Mucosa of rectum (tissue), 2 donors: ENCODE measurements around the gene LENG9.
A peak's percentile ranks its signal among the peaks of the same experiment; 100 is the strongest.

Experiments used
- H3K27ac ChIP-seq, 2 donors: one replicate each; pipeline ENCODE4 v1.7.0; 2013; ENCODE audit warnings: inconsistent platforms in 2 of 2, low read depth in 2 of 2, low read length in 2 of 2
- H3K27me3 ChIP-seq, 2 donors: one replicate each; pipeline ENCODE4 v1.7.0; 2013; ENCODE audit warnings: low read length in 2 of 2; ENCODE audit not compliant: control insufficient read depth in 2 of 2, insufficient read depth in 2 of 2
- H3K36me3 ChIP-seq, 2 donors: one replicate each; pipeline ENCODE4 v1.7.0; 2013; ENCODE audit warnings: low read length in 2 of 2; ENCODE audit not compliant: control insufficient read depth in 2 of 2, insufficient read depth in 2 of 2
- H3K4me1 ChIP-seq, 2 donors: one replicate each; pipeline ENCODE4 v1.7.0; 2013; ENCODE audit warnings: low read length in 2 of 2, mild to moderate bottlenecking in 1 of 2; ENCODE audit not compliant: control insufficient read depth in 2 of 2, insufficient read depth in 2 of 2
- H3K4me3 ChIP-seq, 2 donors: one replicate each; pipeline ENCODE4 v1.7.0; 2013; ENCODE audit warnings: low read length in 2 of 2
- H3K9ac ChIP-seq, 2 donors: one replicate each; pipeline ENCODE4 v1.7.0; 2013; ENCODE audit warnings: low read length in 2 of 2, low read depth in 1 of 2, mild to moderate bottlenecking in 1 of 2
- H3K9me3 ChIP-seq, 2 donors: one replicate each; pipeline ENCODE4 v1.7.0; 2013; ENCODE audit warnings: low read length in 2 of 2; ENCODE audit not compliant: control insufficient read depth in 2 of 2
- donor health status: healthy.
- donor health status: Normal muscosa, but diverticular disease.

LENG9 gene

GRCh38 chr19:54480051-54480450, 16.5 kb upstream of the LENG9 start:
- Histone ChIP-seq H3K4me3 (no peak overlapping the region), H3K4me1 (peaks cover 2 to 8% of the 10 kb centered on the region in 2 donors), H3K9ac (no peak overlapping the region), H3K9me3 (no peaks in the 10 kb centered on the region), H3K27ac (no peak overlapping the region), H3K27me3 (peaks cover 0 to 4% of the 10 kb centered on the region in 2 donors), H3K36me3 (no peaks in the 10 kb centered on the region)

- no peaks in the 10 kb centered on the region for H3K9me3 ChIP-seq
- H3K9ac ChIP-seq, result no peak overlapping the region
- H3K4me1 ChIP-seq, result peaks cover 6 to 10% of the 10 kb centered on the region in 2 donors
- H3K36me3 ChIP-seq, result no peaks in the 10 kb centered on the region
- H3K27ac ChIP-seq, result no peak overlapping the region
- H3K4me3 ChIP-seq, result no peak overlapping the region
- H3K27me3 ChIP-seq, result no peaks in the 10 kb centered on the region
Measured at GRCh38 chr19:54478677-54479266, 15.2 kb upstream of the LENG9 start.

GRCh38 chr19:54477650-54478049, 14.1 kb upstream of the LENG9 start:
- peak overlapping the region in 1 of 2 donors; percentile 51 for H3K27ac ChIP-seq
- no peak overlapping the region for H3K9ac ChIP-seq
- H3K27me3 ChIP-seq, result no peaks in the 10 kb centered on the region
- no peaks in the 10 kb centered on the region for H3K9me3 ChIP-seq
- H3K36me3 ChIP-seq, result no peaks in the 10 kb centered on the region
- peaks cover 11 to 16% of the 10 kb centered on the region in 2 donors for H3K4me1 ChIP-seq
- H3K4me3 ChIP-seq, result no peak overlapping the region

GRCh38 chr19:54475706-54476105, 12.1 kb upstream of the LENG9 start:
- Histone ChIP-seq H3K4me1 (peaks cover 11 to 15% of the 10 kb centered on the region in 2 donors), H3K27ac (no peak overlapping the region), H3K9ac (no peak overlapping the region), H3K9me3 (no peaks in the 10 kb centered on the region), H3K4me3 (no peak overlapping the region), H3K36me3 (no peaks in the 10 kb centered on the region), H3K27me3 (no peaks in the 10 kb centered on the region)

- Histone ChIP-seq H3K27ac (peak overlapping the region; percentile 89 to 96), H3K4me3 (peak overlapping the region; percentile 65 to 83), H3K27me3 (peaks cover 0 to 5% of the 10 kb centered on the region in 2 donors), H3K9me3 (no peaks in the 10 kb centered on the region), H3K9ac (peak overlapping the region; percentile 76 to 87), H3K4me1 (peaks cover 22 to 28% of the 10 kb centered on the region in 2 donors), H3K36me3 (peaks cover 0 to 4% of the 10 kb centered on the region in 2 donors)
Measured at GRCh38 chr19:54473892-54474372, 10.4 kb upstream of the LENG9 start.

- H3K4me3 ChIP-seq, result peak within 1 kb of the TSS; percentile 72 to 83
- H3K9me3 ChIP-seq, result no peaks in the 10 kb centered on the region
- H3K27me3 ChIP-seq, result peaks cover 0 to 5% of the 10 kb centered on the region in 2 donors
- peaks cover 0 to 4% of the 10 kb centered on the region in 2 donors for H3K36me3 ChIP-seq
- H3K4me1 ChIP-seq, result peaks cover 22 to 34% of the 10 kb centered on the region in 2 donors
- H3K9ac ChIP-seq, result peak within 1 kb of the TSS; percentile 82 to 87
- peak within 1 kb of the TSS; percentile 89 to 96 for H3K27ac ChIP-seq
Measured at GRCh38 chr19:54473071-54473891, 9.7 kb upstream of the LENG9 start, which contains the start of gene CDC42EP5. Gene CDC42EP5 (minus strand): TSS chr19:54473296. CDS start chr19:54465547, 7,749 bp downstream.

GRCh38 chr19:54470991-54471782, 7.6 kb upstream of the LENG9 start:
- H3K4me3 ChIP-seq, result peak overlapping the region; percentile 77 to 79
- peaks cover 17 to 47% of the 10 kb centered on the region in 2 donors for H3K4me1 ChIP-seq
- peak overlapping the region; percentile 95 to 99 for H3K27ac ChIP-seq
- no peaks in the 10 kb centered on the region for H3K9me3 ChIP-seq
- peaks cover 0 to 5% of the 10 kb centered on the region in 2 donors for H3K27me3 ChIP-seq
- H3K9ac ChIP-seq, result peak overlapping the region; percentile 87 to 98
- H3K36me3 ChIP-seq, result peaks cover 0 to 4% of the 10 kb centered on the region in 2 donors

GRCh38 chr19:54470276-54470887, 6.8 kb upstream of the LENG9 start:
- no peaks in the 10 kb centered on the region for H3K9me3 ChIP-seq
- peaks cover 18 to 54% of the 10 kb centered on the region in 2 donors for H3K4me1 ChIP-seq
- peaks cover 4% of the 10 kb centered on the region in 2 donors for H3K36me3 ChIP-seq
- peak overlapping the region; percentile 95 to 99 for H3K27ac ChIP-seq
- peaks cover 0 to 5% of the 10 kb centered on the region in 2 donors for H3K27me3 ChIP-seq
- peak overlapping the region; percentile 77 to 79 for H3K4me3 ChIP-seq
- H3K9ac ChIP-seq, result peak overlapping the region; percentile 87 to 98

GRCh38 chr19:54469496-54469934, 5.9 kb upstream of the LENG9 start:
- peak overlapping the region; percentile 87 to 98 for H3K9ac ChIP-seq
- peaks cover 22 to 57% of the 10 kb centered on the region in 2 donors for H3K4me1 ChIP-seq
- peaks cover 4% of the 10 kb centered on the region in 2 donors for H3K36me3 ChIP-seq
- peaks cover 0 to 5% of the 10 kb centered on the region in 2 donors for H3K27me3 ChIP-seq
- H3K9me3 ChIP-seq, result no peaks in the 10 kb centered on the region
- H3K4me3 ChIP-seq, result peak overlapping the region; percentile 77 to 79
- H3K27ac ChIP-seq, result peak overlapping the region; percentile 95 to 99
